BE2C (cell line): Measurements from ENCODE around the gene WDFY2.
"Not testable (repeated sequence)": the region's sequence is repeated elsewhere in the genome, so short reads cannot be mapped to it uniquely, and the experiment has no call there.

ENCODE experiments used
- DNase-seq: peaks from one replicate; pipeline ENCODE4 v3.0.0-alpha.2; 2020
- H3K27me3 ChIP-seq: fragments of 250-450 bp; sonication (Bioruptor Pico); 2 replicates; pipeline ENCODE4 v1.5.1; 2020; ENCODE audit warnings: mild to moderate bottlenecking
- H3K36me3 ChIP-seq: fragments of 250-450 bp; sonication (Bioruptor Pico); 2 replicates; pipeline ENCODE4 v1.5.1; 2020; ENCODE audit warnings: mild to moderate bottlenecking
- H3K4me1 ChIP-seq: fragments of 250-450 bp; sonication (Bioruptor Pico); 2 replicates; pipeline ENCODE4 v1.5.1; 2020
- H3K4me3 ChIP-seq: 2 replicates; pipeline ENCODE4 v1.5.1; 2011; ENCODE audit warnings: low read depth, low read length
- H3K9me3 ChIP-seq: fragments of 250-450 bp; sonication (Bioruptor Pico); 2 replicates; pipeline ENCODE4 v1.5.1; 2020
- TF ChIP-seq, protein P1 (sequence below): IDR thresholded peaks from 2 replicates; pipeline ENCODE4 v1.5.1; 2012; ENCODE audit warnings: mild to moderate bottlenecking, low read depth, low read length

Gene WDFY2

GRCh38 chr13:51636349-51636890 is 52.2 kb downstream of the WDFY2 start:
- no peaks in the 10 kb centered on the region for H3K27me3 ChIP-seq
- DNase-seq: no peak
- no peaks in the 10 kb centered on the region for H3K9me3 ChIP-seq
- H3K36me3 ChIP-seq: no peaks in the 10 kb centered on the region
- TF ChIP-seq, protein P1, sequence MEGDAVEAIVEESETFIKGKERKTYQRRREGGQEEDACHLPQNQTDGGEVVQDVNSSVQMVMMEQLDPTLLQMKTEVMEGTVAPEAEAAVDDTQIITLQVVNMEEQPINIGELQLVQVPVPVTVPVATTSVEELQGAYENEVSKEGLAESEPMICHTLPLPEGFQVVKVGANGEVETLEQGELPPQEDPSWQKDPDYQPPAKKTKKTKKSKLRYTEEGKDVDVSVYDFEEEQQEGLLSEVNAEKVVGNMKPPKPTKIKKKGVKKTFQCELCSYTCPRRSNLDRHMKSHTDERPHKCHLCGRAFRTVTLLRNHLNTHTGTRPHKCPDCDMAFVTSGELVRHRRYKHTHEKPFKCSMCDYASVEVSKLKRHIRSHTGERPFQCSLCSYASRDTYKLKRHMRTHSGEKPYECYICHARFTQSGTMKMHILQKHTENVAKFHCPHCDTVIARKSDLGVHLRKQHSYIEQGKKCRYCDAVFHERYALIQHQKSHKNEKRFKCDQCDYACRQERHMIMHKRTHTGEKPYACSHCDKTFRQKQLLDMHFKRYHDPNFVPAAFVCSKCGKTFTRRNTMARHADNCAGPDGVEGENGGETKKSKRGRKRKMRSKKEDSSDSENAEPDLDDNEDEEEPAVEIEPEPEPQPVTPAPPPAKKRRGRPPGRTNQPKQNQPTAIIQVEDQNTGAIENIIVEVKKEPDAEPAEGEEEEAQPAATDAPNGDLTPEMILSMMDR: no peak
- H3K4me1 ChIP-seq: peaks cover 3% of the 10 kb centered on the region; the same call in 1 of the 2 replicates
- H3K4me3 ChIP-seq: no peak overlapping the region

DNA sequence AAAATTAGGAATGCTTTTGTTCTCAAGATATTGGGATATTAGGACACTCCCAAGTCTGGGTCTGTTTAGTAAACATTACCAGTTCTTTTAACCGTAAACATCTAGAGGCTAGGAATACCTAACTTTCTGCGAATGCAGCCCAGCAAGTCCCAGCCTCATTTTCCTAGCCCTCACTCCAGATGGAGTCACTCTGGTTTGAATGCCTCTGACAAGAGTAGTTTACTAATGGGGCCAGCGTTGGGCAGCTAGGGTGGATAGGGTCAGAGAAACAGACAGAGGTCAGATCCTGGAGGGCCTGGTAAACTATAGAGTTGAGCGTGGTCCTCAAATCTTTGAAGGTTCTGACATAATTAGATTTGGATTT is 53.6 kb downstream of the WDFY2 start:
- TF ChIP-seq, protein P1: no peak
- peaks cover 3% of the 10 kb centered on the region; the same call in 1 of the 2 replicates for H3K4me1 ChIP-seq
- DNase-seq: no peak
- no peaks in the 10 kb centered on the region for H3K36me3 ChIP-seq
- no peak overlapping the region for H3K4me3 ChIP-seq
- no peaks in the 10 kb centered on the region for H3K9me3 ChIP-seq
- H3K27me3 ChIP-seq: no peaks in the 10 kb centered on the region

- Histone ChIP-seq H3K36me3 (no peaks in the 10 kb centered on the region), H3K4me1 (peaks cover 3% of the 10 kb centered on the region; the same call in 1 of the 2 replicates), H3K9me3 (no peaks in the 10 kb centered on the region), H3K4me3 (no peak overlapping the region), H3K27me3 (no peaks in the 10 kb centered on the region)
- TF ChIP-seq, protein P1: no peak
- no peak for DNase-seq
Observed at GRCh38 chr13:51638216-51638871, 54.1 kb downstream of the WDFY2 start.

- H3K9me3 ChIP-seq: no peaks in the 10 kb centered on the region
- no peaks in the 10 kb centered on the region for H3K27me3 ChIP-seq
- no peaks in the 10 kb centered on the region for H3K36me3 ChIP-seq
- TF ChIP-seq, protein P1: no peak
- no peak for DNase-seq
- peaks cover 3% of the 10 kb centered on the region; the same call in 1 of the 2 replicates for H3K4me1 ChIP-seq
- no peak overlapping the region for H3K4me3 ChIP-seq
Observed at GRCh38 chr13:51639171-51639570, 54.9 kb downstream of the WDFY2 start.

GRCh38 chr13:51640696-51641095 is 56.4 kb downstream of the WDFY2 start:
- not testable (repeated sequence) for DNase-seq, H3K27me3 ChIP-seq, H3K9me3 ChIP-seq, H3K36me3 ChIP-seq, H3K4me3 ChIP-seq, H3K4me1 ChIP-seq

DNA sequence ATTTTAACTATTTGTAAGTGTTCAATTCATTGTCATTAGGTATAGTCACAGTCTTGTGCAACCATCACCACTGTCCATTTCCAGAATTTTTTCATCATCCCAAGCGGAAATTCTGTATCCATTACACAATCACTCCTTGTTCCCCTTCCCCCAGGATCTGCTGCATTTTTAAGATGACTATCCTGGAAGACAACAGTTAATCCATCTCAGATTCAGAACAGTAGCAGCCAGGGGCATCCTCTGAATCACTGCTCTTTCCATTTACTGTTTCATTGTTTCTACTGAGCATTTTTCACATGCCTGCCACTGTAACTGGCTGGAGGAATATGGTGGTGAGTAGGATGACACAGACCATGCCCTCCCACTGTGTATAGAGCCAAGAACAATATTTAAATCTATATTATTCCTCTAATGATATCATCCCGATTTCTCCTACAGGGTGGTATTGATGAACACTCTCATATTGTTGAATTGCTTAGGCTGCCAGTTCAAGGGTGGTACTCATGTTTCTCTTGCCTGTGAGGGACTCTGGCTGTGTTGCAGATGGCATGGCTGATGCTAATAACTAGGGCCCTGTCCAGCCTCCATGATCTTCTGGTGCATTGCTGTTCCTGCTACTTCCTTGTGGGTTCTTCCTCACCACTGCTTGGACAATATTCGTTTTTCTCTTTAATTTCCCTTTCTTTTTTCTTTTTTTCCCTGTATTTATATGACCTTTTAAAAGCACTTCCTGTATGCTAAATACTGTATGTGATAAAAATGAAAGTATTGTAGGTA is 59.0 kb downstream of the WDFY2 start:
- TF ChIP-seq, protein P1: no peak
- no peaks in the 10 kb centered on the region for H3K36me3 ChIP-seq
- no peaks in the 10 kb centered on the region; the same call in 1 of the 2 replicates for H3K4me1 ChIP-seq
- no peaks in the 10 kb centered on the region for H3K27me3 ChIP-seq
- no peak overlapping the region for H3K4me3 ChIP-seq
- no peak for DNase-seq
- no peaks in the 10 kb centered on the region for H3K9me3 ChIP-seq
